ENCODE data around the gene MEX3A.

Gene MEX3A

GRCh38 chr1:156102633-156103511 lies 20.6 kb upstream of the MEX3A start:
- DNase-seq: no peak

DNA sequence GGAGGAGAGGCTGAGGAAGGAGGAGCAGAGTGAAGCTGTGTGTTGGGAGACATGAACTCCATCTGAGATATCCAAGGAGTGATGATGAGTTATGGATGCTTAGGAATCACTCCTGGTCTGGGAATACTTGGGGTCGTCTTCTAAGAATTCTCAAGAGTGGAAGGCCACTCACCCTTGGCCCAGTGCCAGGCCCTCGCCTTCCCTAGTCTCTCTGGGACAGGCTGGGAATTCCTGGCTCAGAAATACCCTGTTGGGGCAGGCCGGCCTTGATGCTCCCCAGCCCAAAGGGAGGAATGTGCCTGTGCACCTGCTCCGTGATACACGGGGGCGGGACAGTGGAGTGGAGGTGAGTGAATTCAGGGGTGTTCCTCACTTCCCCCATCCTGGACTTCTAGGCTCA lies 19.6 kb upstream of the MEX3A start:
- no peak for DNase-seq

- DNase-seq: no peak
Measured at GRCh38 chr1:156100205-156100995, 18.1 kb upstream of the MEX3A start.

DNA sequence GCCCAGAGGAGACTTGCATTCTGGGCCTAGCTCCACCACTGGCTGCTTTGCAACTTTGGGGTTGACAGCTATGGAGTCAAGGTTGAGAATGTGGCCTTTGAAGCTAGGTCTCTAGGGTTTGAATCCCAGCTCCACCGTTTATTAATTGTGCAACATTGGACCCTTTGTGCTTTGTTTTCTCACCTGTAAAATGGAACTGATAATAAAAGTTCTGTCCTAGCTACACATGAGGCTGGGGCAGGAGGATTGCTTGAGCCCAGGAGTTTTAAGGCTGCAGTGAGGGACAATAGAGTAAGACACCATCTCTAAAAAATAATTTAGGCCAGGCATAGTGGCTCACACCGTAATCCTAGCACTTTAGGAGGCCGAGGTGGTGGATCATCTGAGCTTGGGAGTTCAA lies 17.0 kb upstream of the MEX3A start:
- no peak for DNase-seq

DNA sequence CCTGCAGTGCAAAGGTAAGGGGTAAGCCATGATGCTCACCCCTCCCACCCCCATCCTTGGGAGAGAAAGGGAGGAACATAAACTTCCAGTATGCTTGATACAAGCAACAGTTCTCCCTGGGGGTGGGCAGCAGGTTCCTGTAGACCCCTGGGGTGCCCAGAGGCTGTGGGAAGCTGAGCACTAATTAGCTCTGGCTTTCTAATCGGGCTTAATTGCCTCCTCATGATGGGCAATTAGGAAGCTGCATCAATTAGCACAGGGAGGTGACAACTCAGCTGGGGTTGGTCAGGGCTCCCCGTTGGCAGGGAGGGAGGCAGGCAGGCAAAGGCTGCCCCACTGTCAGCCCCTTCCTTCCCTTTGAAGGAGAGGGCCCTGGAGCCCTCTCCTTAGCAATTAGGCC lies 16.5 kb upstream of the MEX3A start:
- no peak for DNase-seq

GRCh38 chr1:156097499-156098178 lies 15.4 kb upstream of the MEX3A start:
- peak; percentile 46 for DNase-seq

DNA sequence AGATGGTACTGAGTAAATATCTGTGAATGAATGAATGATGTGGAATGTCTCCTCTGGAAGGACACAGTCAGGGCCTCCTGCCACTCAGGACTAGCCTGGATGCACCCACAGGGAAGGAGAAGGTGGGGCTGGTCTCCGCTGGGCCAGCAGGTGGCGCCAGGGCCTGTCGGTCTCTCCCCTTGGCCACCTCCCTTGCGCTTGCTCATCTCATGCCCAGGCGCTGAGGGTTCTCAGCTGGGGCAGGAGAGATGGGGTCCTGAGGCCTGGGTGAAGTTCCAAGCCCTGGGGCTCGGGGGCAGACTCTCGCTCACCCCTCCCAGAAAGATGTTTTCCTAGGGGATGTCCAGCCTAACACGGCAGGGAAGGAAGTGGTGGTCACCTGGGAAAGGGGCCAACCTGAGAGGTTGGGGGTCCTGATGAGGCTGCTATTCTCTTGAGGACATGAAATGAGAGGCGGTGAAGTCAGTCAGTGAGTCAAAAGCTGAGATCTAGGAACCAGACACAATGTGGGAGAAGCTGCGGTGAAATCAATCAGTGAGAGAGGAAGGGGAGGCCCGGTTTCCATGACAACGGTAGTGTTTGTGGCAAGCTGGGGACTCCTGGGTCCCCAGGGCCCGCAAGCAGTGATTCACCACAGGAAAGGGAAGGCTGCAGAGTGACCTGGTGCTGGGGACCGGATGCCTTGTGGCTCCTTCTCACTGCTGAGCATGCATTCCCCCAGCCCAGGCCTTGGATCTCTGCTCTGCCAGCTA lies 14.6 kb upstream of the MEX3A start:
- DNase-seq: peak; percentile 85

GRCh38 chr1:156095906-156096508 lies 13.7 kb upstream of the MEX3A start:
- no peak for DNase-seq

GRCh38 chr1:156091610-156092009 lies 9.3 kb upstream of the MEX3A start:
- no peak for DNase-seq

DNA sequence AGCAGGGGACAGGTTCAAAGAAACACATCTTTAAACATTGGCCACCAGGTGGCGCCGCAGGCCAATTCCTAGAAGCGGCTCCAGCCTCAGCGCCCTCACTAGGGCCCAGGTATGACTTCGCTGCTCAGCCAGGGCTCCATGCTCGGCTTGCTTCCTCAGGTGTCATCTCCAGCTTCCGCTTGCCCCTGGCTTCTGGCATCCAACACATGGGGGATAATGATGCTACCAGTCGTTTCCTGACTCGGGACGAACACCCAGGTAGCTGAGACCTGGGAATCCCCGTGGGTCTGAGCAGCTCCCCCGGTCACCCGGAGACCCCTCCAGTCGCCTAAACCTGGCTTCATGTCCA lies 8.5 kb upstream of the MEX3A start:
- peak; percentile 89 for DNase-seq

DNA sequence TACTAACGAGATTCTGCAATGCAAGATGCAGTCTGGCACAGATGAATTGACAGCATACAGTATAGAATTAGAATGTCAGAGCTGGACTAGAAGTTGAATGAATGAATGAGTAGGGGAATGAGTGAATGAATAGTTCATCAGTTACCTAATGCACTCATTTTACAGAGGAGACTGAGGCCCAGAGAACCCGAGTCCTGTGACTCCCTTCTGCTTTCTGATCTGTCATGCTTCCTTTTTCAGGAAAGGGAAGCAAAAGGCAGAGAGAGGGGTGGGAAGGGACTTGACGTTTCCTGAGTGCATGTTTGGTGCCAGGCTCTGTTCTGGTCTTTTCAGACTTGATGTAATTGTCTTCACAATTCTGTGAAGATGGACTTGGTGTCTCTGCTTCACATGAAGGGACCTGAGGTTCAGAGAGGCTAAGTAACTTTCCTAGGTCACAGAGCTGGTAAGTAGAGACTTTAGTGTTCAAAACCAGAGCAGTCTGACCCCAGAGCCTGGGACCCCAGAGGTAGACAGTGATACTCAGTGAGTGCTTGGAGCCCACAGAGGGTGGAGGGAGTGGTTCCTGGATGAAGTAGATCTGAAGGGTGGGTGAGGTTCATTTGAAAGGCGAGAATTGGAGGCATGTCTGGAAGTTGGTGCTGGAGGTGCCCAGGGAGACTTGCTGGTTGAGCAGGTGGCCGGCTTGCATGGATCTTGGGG lies 8.0 kb upstream of the MEX3A start:
- no peak for DNase-seq

GRCh38 chr1:156089704-156090103 lies 7.4 kb upstream of the MEX3A start:
- DNase-seq: no peak

- no peak for DNase-seq
Measured at GRCh38 chr1:156086256-156086662, 4.0 kb upstream of the MEX3A start.

DNA sequence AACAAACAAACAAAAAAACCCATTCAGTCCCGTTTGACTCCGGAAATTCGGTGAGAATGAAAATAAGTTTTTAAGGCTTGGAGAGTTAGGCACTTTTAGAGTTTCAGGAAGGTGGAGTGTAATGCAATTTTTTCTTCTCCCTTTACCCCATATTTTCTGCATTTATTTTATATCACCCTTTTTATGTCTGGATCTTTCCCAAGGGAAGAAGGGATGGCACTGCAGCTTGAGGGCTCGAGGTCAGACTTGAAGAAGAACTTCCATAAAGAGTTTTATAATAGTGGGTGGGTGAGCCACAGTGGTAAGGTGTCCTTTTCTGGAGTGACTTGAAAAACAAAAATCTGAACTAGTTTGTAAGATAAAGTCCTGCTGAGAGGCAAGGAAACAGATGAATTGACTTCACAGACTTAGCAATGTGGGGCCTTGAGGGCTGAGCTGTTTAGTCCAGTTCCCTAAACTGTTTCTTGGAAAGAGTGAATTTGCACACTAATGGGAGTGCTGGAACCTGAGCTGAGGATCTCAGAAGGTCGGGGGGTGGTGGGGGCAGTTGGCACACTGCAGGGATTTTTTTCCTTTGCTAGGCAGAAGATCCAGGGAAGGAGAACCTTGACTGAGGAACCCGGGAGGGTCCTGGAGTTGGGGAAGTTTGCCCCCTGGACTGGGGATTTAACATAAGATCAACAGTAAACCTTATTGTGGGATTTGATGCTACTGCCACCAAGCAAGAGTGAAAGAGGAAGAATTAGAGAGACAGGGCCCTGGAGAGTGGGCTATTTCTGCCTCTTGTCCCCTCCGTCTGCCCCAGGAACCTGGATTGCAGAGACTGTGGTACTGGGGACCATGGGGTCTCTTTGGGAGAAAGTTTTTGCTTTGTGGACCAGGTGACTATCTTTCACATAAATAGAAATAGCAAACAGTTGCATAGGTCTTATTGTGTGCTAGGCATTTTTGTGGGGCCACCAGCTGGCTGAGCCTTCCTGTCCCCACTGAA lies 1.8 kb upstream of the MEX3A start:
- DNase-seq: no peak

- no peak for DNase-seq
Measured at GRCh38 chr1:156081917-156082308, 352 bp downstream of the MEX3A start.

DNA sequence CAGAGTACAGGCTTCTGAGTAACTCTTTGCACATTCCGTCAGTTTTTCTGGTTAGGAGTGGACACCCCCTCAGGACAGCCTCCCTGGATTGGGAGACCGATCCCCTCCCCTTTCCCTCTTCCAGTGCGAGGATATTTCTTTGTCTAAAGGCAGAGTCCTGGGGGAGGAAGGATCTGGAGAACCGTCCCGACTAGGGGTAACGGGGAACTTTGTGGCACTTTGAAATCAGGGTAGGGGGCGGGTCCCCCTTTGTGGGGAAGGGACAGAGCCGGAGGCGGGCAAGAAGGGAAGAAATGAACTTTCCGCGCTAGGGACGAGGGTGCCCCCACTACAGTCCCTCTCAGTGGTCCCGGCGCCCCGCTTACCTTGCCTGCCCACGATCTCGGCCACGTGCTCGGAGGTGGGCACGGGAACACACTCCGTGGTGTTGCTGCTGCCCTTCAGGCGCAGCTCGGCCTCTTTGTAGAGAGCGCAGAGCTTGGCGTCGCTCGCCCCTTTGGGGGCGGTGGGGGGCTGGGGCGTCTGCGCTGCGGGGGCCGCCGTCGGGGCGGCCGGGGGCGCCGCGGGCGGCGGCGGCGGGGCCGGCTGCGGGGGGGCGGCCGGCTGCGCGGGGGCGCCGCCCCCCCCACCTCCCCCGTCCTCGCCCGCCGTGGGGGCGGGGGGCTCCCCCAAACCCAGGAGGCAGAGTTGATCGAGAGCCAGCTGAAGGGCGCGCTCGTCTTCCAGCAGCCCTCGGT lies 917 bp downstream of the MEX3A start:
- DNase-seq: no peak

DNA sequence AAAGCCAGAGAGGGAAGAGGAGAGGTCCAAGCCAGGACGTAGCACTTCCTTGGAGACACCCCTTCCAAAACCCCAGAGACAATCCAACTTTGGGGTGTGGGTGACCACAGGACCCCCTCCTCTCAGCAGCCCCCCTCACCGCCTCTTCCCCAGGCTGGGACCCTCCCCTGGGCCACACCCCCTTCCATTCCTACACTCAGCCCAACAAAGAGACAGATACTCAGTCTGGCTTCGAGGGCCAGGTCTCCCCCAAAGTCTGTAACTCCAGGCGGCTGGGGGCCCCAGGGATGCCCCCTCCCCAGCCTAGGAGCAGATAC lies 1.4 kb downstream of the MEX3A start:
- no peak for DNase-seq

- no peak for DNase-seq
Measured at GRCh38 chr1:156080241-156080862, 1.9 kb downstream of the MEX3A start.

DNA sequence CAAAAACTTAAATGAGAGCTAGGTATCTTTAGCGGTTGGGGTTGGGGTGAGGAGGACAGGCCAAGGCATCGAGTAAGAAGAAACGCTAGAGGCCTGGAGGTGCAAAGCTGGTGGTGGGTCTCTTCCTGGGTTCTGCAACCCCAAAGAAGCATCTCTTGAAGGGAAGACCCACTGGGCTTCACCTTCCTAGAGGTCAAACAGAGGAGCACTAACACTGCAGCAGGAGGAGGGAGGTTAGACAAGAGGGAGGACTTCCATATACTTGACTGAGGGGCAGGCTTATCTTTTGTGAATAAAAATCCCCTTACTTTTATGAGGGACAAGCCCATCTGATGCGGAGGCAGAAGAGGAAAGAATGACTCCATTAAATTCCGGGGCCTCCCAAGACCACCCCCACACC lies 2.5 kb downstream of the MEX3A start:
- DNase-seq: no peak

GRCh38 chr1:156078728-156079127 lies 3.5 kb downstream of the MEX3A start:
- no peak for DNase-seq
